Spleen (tissue), 11 donors: ENCODE data around the gene BICRA. TPM values are rescaled to one million over a fixed set of nuclear protein-coding genes. Genes with fewer than 3 reads are reported as not detected.
A peak's percentile ranks its signal among the peaks of the same experiment; 100 is the strongest.

ENCODE experiments used
- DNase-seq: peaks from one replicate; pipeline ENCODE4 v3.0.0-alpha.2; 2020
- H3K27ac ChIP-seq, 8 donors: fragments of 200-600 bp; sonication (generic) in 7 of 8; 1 replicate in 4 of 8; 2 replicates in 4 of 8; pipeline versions ENCODE4 v1.5.0 to v1.8.0; 2016 to 2021; ENCODE audit warnings: inconsistent platforms in 4 of 8, mild to moderate bottlenecking in 4 of 8, moderate library complexity in 1 of 8
- H3K27me3 ChIP-seq, 7 donors: fragments of 200-600 bp; sonication (generic) in 6 of 7; replicated peaks in 1 of 7; 1 replicate in 4 of 7; 2 replicates in 3 of 7; pipeline versions ENCODE4 v1.5.0 to v1.8.0; 2016 to 2021; ENCODE audit warnings: inconsistent platforms in 3 of 7, mild to moderate bottlenecking in 1 of 7
- H3K36me3 ChIP-seq, 6 donors: fragments of 200-600 bp; sonication (generic) in 5 of 6; 1 replicate in 4 of 6; 2 replicates in 2 of 6; pipeline versions ENCODE4 v1.5.0 to v1.8.0; 2016 to 2021; ENCODE audit warnings: inconsistent platforms in 2 of 6
- H3K4me1 ChIP-seq, 6 donors: fragments of 200-600 bp; sonication (generic) in 5 of 6; 1 replicate in 3 of 6; 2 replicates in 3 of 6; pipeline versions ENCODE4 v1.5.0 to v1.8.0; 2016 to 2021; ENCODE audit warnings: inconsistent platforms in 3 of 6
- H3K4me3 ChIP-seq, 8 donors: fragments of 200-600 bp; sonication (generic) in 7 of 8; 1 replicate in 4 of 8; 2 replicates in 4 of 8; pipeline versions ENCODE4 v1.5.0 to v1.8.0; 2016 to 2021; ENCODE audit warnings: inconsistent platforms in 4 of 8, mild to moderate bottlenecking in 4 of 8, moderate library complexity in 2 of 8
- H3K9me3 ChIP-seq, 8 donors: fragments of 200-600 bp; sonication (generic) in 7 of 8; 1 replicate in 4 of 8; 2 replicates in 4 of 8; pipeline versions ENCODE4 v1.5.0 to v1.8.0; 2016 to 2021; ENCODE audit warnings: inconsistent platforms in 4 of 8
- POLR2A ChIP-seq, 3 donors: fragments of 450-650 bp; IDR thresholded peaks; one replicate each; pipeline ENCODE4 v1.5.1; 2017; ENCODE audit warnings: antibody characterized with exemption in 3 of 3, mild to moderate bottlenecking in 1 of 3
- POLR2AphosphoS5 ChIP-seq, 3 donors: sonication (generic); formaldehyde crosslinking; IDR thresholded peaks; one replicate each; pipeline ENCODE4 v1.5.1; 2017; ENCODE audit warnings: antibody characterized with exemption in 3 of 3
- WGBS, 5 donors: extraction: QIAGEN DNeasy Blood & Tissue Kit in 3 of 5; methylation state at CpG; one replicate each; pipeline versions ENCODE4 v1.1.5 to v1.1.7; 2013 to 2018; 5-methylcytosine and 5-hydroxymethylcytosine counted together
- intact Hi-C: fragments of 100-400 bp; cut with DNase I; formaldehyde crosslinking; loops from one replicate; pipeline ENCODE4 v1.15.0; 2023; ENCODE audit warnings: low total_unique reads
- polyA plus RNA-seq, 3 donors: library from polyadenylated mRNA; stranded (reverse); fragments of 200-250 nt; gene quantifications; one replicate each; pipeline ENCODE4 v1.2.1, GENCODE V29; 2013
- total RNA-seq, 7 donors: library from RNA; depleted of rRNA in 3 of 7; stranded (reverse); fragments of >200 nt in 3 of 7; fragmentation: NEBNext Ultra II Directional in 4 of 7; extraction: Animal tissue kit (Norgen Biotek cat#: 25700) in 4 of 7; gene quantifications; one replicate each; pipeline versions ENCODE4 v1.1.0 to v1.2.1, GENCODE V29; 2016 to 2021
- TF ChIP-seq, protein P1 (sequence below), 11 experiments: fragments of 200-600 bp in 7 of 11; fragments of 450-650 bp in 4 of 11; sonication (generic) in 4 of 11; IDR thresholded peaks in 8 of 11; conservative IDR thresholded peaks in 3 of 11; 1 replicate in 7 of 11; 2 replicates in 4 of 11; pipeline versions ENCODE4 v1.4.0 to v1.8.0; 2016 to 2021; ENCODE audit warnings: antibody characterized with exemption in 11 of 11, inconsistent platforms in 4 of 11, mild to moderate bottlenecking in 1 of 11
- donor health status: healthy with polysubstance abuse.
- donor health status: DM: no; HTN: no; CAD: no; lungs with moderate emphysema.
- donor health status: DM: no; HTN: no; CAD: no.
- donor health status: Bipolar disorder and iron deficiency.
- donor health status: healthy.
- donor health status: DM: no; HTN: no; CAD: no.
- donor health status: DM: yes; HTN: yes; CAD: no.

Gene BICRA
- total and polyA plus RNA-seq, 10 donors: 2.2 to 21.8 (median 18.2) TPM

DNA sequence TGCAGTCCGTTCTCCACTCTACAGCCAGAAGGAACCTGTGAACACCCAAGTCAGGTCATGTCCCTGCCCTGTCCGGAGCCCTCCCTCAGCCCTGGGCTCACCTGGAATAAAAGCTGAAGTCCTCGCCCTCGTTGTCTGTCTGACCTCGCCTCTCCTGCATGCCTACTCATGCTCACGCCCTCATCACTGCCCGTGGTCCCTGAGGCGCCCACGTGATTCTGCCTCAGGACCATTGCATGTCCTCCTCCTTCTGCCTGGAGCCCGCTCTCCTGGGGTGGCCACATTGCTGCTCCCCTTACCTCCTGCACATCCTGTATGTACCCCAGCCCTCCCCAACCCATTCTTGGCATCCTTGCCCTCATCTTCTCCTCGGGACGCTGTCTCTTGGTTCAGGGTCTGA, 42.2 kb downstream of the BICRA start:
- no peaks in the 10 kb centered on the region for H3K27me3 ChIP-seq
- DNase-seq: no peak
- intact Hi-C loops: no loop called here

DNA sequence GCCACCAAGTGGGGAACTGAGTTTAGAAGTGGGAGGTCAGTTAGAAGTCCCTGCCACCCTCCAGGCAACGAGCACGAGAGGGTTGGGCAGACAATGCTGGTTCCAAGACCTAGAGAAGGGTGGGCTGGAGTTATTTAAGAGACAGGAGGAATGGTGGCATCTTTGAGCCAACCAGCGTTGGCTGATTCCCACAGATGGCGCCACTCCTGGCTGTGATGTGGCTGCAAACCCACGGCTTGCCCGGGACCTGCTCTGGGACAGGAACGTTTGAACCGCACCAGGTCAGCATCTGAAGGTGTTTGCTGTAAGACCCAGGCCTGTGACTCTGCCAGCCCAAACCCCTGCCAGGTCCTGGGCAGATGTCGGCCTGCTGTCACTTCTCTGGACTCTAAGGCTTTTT, 42.8 kb downstream of the BICRA start:
- Histone ChIP-seq H3K4me1 (peaks cover 0 to 8% (median 0%) of the 10 kb centered on the region in 6 donors), H3K27me3 (no peaks in the 10 kb centered on the region), H3K36me3 (peaks cover 0 to 48% (median 4%) of the 10 kb centered on the region in 6 donors), H3K4me3 (no peak overlapping the region), H3K27ac (no peak overlapping the region), H3K9me3 (peaks cover 0 to 9% (median 0%) of the 10 kb centered on the region in 8 donors)
- no peak for DNase-seq
- 86 to 93% (median 89%) methylated on average over 8 to 9 of the region's 9 CpGs for WGBS, 5 donors
- intact Hi-C loops: no loop called here
- TF ChIP-seq POLR2A (IDR thresholded peaks at IDR 0.05): no peak
- no peak for TF ChIP-seq POLR2AphosphoS5 (IDR thresholded peaks at IDR 0.05)
- TF ChIP-seq, protein P1, sequence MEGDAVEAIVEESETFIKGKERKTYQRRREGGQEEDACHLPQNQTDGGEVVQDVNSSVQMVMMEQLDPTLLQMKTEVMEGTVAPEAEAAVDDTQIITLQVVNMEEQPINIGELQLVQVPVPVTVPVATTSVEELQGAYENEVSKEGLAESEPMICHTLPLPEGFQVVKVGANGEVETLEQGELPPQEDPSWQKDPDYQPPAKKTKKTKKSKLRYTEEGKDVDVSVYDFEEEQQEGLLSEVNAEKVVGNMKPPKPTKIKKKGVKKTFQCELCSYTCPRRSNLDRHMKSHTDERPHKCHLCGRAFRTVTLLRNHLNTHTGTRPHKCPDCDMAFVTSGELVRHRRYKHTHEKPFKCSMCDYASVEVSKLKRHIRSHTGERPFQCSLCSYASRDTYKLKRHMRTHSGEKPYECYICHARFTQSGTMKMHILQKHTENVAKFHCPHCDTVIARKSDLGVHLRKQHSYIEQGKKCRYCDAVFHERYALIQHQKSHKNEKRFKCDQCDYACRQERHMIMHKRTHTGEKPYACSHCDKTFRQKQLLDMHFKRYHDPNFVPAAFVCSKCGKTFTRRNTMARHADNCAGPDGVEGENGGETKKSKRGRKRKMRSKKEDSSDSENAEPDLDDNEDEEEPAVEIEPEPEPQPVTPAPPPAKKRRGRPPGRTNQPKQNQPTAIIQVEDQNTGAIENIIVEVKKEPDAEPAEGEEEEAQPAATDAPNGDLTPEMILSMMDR (IDR thresholded peaks at IDR 0.05 in 8 of 11, conservative IDR thresholded peaks at IDR 0.05 in 3 of 11): no peak

More for the DNA sequence above, 42.2 kb downstream of the BICRA start:
- peak in 1 of 3 donors; percentile 35 for TF ChIP-seq POLR2AphosphoS5 (IDR thresholded peaks at IDR 0.05)
- TF ChIP-seq, protein P1 (IDR thresholded peaks at IDR 0.05 in 8 of 11, conservative IDR thresholded peaks at IDR 0.05 in 3 of 11): no peak
- TF ChIP-seq POLR2A (IDR thresholded peaks at IDR 0.05): no peak
- peaks cover 0 to 49% (median 8%) of the 10 kb centered on the region in 6 donors for H3K36me3 ChIP-seq
- no peak overlapping the region for H3K4me3 ChIP-seq
- H3K4me1 ChIP-seq: peaks cover 0 to 8% (median 0%) of the 10 kb centered on the region in 6 donors
- 93 to 96% (median 95%) methylated on average over 12 of the region's 12 CpGs for WGBS, 5 donors
- H3K27ac ChIP-seq: no peak overlapping the region
- peaks cover 0 to 9% (median 0%) of the 10 kb centered on the region in 8 donors for H3K9me3 ChIP-seq

DNA sequence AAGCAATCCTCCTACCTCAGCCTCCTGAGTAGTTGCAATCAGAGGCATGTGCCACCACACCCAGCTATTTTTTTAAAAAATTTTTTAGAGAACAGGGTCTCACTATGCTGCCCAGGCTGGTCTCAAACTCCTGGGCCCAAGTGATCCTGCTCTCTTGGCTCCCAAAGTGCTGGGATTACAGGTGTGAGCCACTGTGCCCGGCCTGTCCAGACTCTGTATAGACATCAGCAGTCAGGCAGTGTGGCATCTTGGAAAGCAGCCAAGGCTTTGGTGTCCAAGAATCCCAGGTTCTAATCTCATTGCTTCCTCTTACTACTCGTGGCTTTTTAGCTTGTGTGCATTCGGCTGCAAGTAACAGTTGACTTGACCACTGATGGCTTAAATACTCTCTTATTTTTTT, 43.4 kb downstream of the BICRA start:
- intact Hi-C loops: no loop called here
- Histone ChIP-seq H3K27ac (no peak overlapping the region), H3K36me3 (peaks cover 0 to 46% (median 2%) of the 10 kb centered on the region in 6 donors), H3K9me3 (peaks cover 0 to 9% (median 0%) of the 10 kb centered on the region in 8 donors), H3K27me3 (no peaks in the 10 kb centered on the region), H3K4me1 (peaks cover 0 to 8% (median 0%) of the 10 kb centered on the region in 6 donors), H3K4me3 (no peak overlapping the region)
- 64 to 80% (median 79%) methylated on average over 3 of the region's 3 CpGs for WGBS, 5 donors
- TF ChIP-seq POLR2AphosphoS5 (IDR thresholded peaks at IDR 0.05): no peak
- no peak for DNase-seq

- no peaks in the 10 kb centered on the region for H3K4me1 ChIP-seq
- intact Hi-C loops: no loop called here
- no peak overlapping the region for H3K27ac ChIP-seq
- H3K27me3 ChIP-seq: no peaks in the 10 kb centered on the region
- 97 to 98% (median 98%) methylated on average over 13 of the region's 13 CpGs for WGBS, 5 donors
- no peak for DNase-seq
- peaks cover 0 to 9% (median 0%) of the 10 kb centered on the region in 8 donors for H3K9me3 ChIP-seq
- H3K36me3 ChIP-seq: peaks cover 0 to 57% (median 2%) of the 10 kb centered on the region in 6 donors
- TF ChIP-seq, protein P1 (IDR thresholded peaks at IDR 0.05 in 8 of 11, conservative IDR thresholded peaks at IDR 0.05 in 3 of 11): no peak
- TF ChIP-seq POLR2AphosphoS5 (IDR thresholded peaks at IDR 0.05) (no peak), POLR2A (IDR thresholded peaks at IDR 0.05) (no peak)
- H3K4me3 ChIP-seq: no peak overlapping the region
These were observed 44.9 kb downstream of the BICRA start for GRCh38 chr19:47653856-47654255.
